Fibroblast of mammary gland (primary cell): Measurements from ENCODE around the gene NPIPA5.
"Not testable (repeated sequence)": the region's sequence is repeated elsewhere in the genome, so short reads cannot be mapped to it uniquely, and the experiment has no call there.

Experiments used
- DNase-seq: peaks from one replicate; pipeline ENCODE4 v3.0.0-alpha.2; 2010; ENCODE audit warnings: low read depth
- H3K4me3 ChIP-seq: 2 replicates; pipeline ENCODE4 v1.5.1; 2011; ENCODE audit warnings: low read depth, mild to moderate bottlenecking, low read length, moderate library complexity; ENCODE audit not compliant: control insufficient read depth
- CTCF ChIP-seq: conservative IDR thresholded peaks from 2 replicates; pipeline ENCODE4 v1.5.1; 2011; ENCODE audit warnings: low read depth, low read length, inconsistent platforms; ENCODE audit not compliant: control insufficient read depth, insufficient read depth

Gene NPIPA5

DNA sequence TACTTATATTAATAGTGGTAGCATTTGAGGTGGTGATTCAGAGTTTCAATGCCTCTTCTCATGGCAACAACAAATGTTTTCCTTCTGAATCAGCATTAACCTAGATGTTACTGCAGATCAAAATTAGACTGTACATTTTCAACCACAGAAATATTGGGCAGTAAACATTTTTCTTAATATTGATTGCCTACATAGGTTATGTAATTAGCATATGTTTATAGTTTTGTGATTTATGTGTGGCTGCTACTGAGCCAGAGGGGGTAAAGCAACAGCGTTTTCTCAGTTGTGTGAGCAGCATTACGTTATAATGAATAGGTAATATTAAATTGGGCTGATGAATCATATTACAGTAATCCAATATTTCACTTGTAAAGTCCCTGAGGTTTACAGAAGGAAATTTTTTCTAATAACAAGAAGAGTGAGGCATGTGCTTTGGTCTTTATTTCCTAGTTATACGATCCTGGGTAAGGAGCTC is 37.5 kb upstream of the NPIPA5 start:
- TF ChIP-seq CTCF: no peak
- DNase-seq: peak; percentile 44
- H3K4me3 ChIP-seq: no peak overlapping the region

DNA sequence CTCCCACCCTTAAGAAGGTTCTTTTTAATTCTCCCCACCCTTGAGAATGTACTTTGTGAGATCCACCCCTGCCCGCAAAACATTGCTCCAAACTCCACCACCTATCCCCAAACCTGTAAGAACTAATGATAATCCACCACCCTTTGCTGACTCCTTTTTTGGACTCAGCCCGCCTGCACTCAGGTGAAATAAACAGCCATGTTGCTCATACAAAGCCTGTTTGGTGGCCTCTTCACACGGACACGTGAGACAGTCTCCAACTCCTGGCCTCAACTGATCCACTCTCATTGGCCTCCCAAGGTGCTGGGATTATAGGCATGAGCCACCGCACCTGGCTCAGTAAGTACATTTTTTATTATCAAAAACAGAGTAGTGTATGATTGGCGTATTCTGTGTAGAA is 31.4 kb upstream of the NPIPA5 start:
- DNase-seq, H3K4me3 ChIP-seq: not testable (repeated sequence)

DNA sequence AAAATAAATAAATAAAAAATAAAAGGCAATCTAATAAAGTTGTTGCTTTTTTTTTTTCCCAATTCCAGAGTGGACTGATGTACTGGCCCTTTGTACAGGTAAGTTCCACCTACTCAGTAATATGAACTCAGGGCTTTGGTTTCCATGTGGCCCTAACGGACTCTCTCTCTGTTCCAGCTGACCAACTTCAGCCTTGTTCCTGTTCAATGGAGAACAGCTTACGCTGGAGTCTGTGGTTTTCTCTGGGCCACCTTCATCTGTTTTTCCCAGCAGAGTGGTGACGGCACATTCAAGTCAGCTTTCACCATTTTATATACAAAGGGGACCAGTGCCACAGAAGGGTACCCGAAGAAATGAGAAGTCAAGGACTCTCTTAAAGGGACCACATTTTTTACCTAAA is 29.7 kb upstream of the NPIPA5 start:
- not testable (repeated sequence) for H3K4me3 ChIP-seq, DNase-seq

DNA sequence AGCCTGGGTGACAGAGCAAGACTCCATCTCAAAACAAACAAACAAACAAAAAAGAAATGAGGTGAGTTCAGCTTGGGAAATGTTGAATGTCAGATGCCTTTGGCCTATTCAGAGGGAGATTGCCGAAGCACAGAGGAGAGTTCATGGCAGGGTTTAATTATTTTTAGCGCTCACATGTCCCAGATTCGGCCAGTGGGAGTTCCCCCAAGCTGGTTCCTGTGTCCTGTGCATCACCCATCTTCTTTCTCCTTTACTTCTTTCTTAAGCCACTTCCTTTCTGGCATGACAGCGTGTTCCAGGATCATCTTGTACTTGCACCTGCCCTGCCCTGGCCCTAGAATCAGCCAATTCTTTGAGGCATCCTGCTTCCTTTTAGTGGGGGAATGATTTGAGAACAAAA is 26.7 kb upstream of the NPIPA5 start:
- DNase-seq: peak; percentile 3
- H3K4me3 ChIP-seq: no peak overlapping the region
- no peak for TF ChIP-seq CTCF

GRCh38 chr16:15404091-15404490 is 26.0 kb upstream of the NPIPA5 start:
- DNase-seq, H3K4me3 ChIP-seq: not testable (repeated sequence)

DNA sequence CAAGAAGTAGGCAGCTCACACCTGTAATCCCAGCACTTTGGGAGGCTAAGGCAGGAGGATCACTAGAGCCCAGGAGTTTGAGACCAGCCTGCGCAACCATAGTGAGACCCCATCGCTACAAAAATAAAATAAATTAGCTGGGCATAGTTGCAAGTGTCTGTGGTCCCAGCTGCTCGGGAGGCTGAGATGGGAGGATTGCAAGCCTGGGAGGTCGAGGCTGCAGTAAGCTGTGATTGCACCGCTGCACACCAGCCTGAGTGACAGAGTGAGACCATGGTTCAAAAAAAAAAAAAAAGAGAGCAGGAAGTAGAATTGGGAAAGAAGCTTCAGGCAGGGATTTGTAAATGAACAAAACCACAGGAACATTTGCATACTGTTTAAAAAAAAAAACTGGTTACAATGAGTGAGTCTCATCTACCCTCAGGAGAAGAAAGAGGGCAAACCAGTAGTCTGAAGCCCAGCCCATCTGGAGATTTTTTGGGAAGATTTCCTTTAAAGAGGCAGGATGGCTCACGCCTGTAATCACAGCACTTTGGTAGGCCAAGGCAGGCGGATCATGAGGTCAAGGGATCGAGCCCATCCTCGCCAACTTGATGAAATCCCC is 25.4 kb upstream of the NPIPA5 start:
- DNase-seq: peak; percentile 5
- H3K4me3 ChIP-seq: no peak overlapping the region
- no peak for TF ChIP-seq CTCF

- H3K4me3 ChIP-seq: no peak overlapping the region
- DNase-seq: no peak
- TF ChIP-seq CTCF: no peak
Measured at GRCh38 chr16:15401972-15402371, 23.9 kb upstream of the NPIPA5 start.

GRCh38 chr16:15400314-15400713 is 22.2 kb upstream of the NPIPA5 start:
- not testable (repeated sequence) for DNase-seq, H3K4me3 ChIP-seq

GRCh38 chr16:15399317-15399716 is 21.2 kb upstream of the NPIPA5 start:
- H3K4me3 ChIP-seq: no peak overlapping the region
- no peak for TF ChIP-seq CTCF
- DNase-seq: no peak
